Activated CD4-positive, alpha-beta T cell treated with anti-CD3 and anti-CD28 coated beads for 36 hours (primary cell): ENCODE results near the gene TSHZ2. TPM values are rescaled to one million over a fixed set of nuclear protein-coding genes. Genes with fewer than 3 reads are reported as not detected.

Source experiments
- ATAC-seq: fragments of 200-7000 bp; cut with Tn5 transposase; one replicate; pipeline ENCODE4 v1.10.0; 2021; ENCODE audit warnings: mild to moderate bottlenecking, moderate library complexity
- CTCF ChIA-PET: fragments of 350-600 bp; sonication (Branson Sonifier 250); formaldehyde crosslinking; loops from one replicate; lab custom pipeline; 2021; ENCODE audit warnings: antibody characterized with exemption; lab: Charles Lee
- POLR2A ChIA-PET: fragments of 350-600 bp; sonication (Branson Sonifier 250); formaldehyde crosslinking; loops from one replicate; lab custom pipeline; 2021; ENCODE audit warnings: antibody characterized with exemption, inconsistent platforms; lab: Charles Lee
- DNase-seq: peaks from one replicate; pipeline ENCODE4 v3.0.0-alpha.2; 2020
- H3K27ac Mint-ChIP-seq: one replicate; pipeline ENCODE4 v1.8.0; 2021; ENCODE audit warnings: mixed read lengths
- H3K27me3 Mint-ChIP-seq: one replicate; pipeline ENCODE4 v1.8.0; 2021; ENCODE audit warnings: mixed read lengths
- H3K36me3 Mint-ChIP-seq: one replicate; pipeline ENCODE4 v1.8.0; 2021; ENCODE audit warnings: low read depth, mixed read lengths
- H3K4me1 Mint-ChIP-seq: one replicate; pipeline ENCODE4 v1.8.0; 2021; ENCODE audit warnings: mixed read lengths
- H3K4me3 Mint-ChIP-seq: one replicate; pipeline ENCODE4 v1.8.0; 2021; ENCODE audit warnings: mild to moderate bottlenecking, moderate library complexity, mixed read lengths
- H3K9me3 Mint-ChIP-seq: one replicate; pipeline ENCODE4 v1.8.0; 2021; ENCODE audit warnings: low read depth, mixed read lengths
- intact Hi-C, 2 experiments: fragments of 100-400 bp; cut with DNase I in 1 of 2; cut with micrococcal nuclease in 1 of 2; formaldehyde crosslinking; loops; one replicate each; pipeline versions ENCODE4 v1.14.2 to v1.15.1; 2022 to 2024; cut with DNase I, micrococcal nuclease
- total RNA-seq, 2 experiments: library from RNA; stranded (reverse); gene quantifications; one replicate each; pipeline ENCODE4 v1.2.3, GENCODE V29; 2021

The TSHZ2 gene
- total RNA-seq, 2 experiments from 2014 or later: 25.9 to 43.6 TPM

DNA sequence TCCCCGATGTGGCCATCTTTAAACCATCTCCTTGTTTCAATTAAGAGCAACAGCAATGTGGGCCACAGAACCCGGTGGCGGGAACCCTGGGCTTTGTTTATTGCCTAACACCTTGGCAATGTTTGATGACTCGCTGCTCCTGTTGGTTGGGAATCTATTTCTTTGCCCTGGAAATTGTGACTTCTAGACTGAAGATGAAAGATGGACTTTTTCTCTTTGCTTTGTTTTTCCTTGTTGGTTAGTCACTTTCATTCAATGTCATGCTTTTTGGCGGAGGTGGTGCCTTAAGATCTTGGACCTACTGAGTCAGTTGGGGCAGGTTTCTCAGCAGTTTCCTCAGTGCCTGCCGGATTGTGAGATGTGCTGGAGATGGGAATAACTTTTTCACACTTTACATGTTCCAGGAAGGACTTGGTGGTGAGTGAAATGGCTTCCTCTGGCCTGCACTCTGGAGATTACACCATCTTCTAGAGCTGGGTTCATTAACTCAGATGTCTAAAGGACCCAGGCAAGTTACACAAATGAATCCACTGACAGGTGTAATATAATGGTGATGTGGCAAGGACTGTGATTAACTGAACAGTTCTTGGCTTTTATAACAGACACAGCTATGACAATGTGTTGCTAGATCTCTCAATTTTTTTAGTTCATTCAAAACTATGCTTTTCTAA is 56.3 kb downstream of the TSHZ2 start:
- no peaks in the 10 kb centered on the region for H3K9me3 Mint-ChIP-seq
- H3K4me1 Mint-ChIP-seq: peaks cover 63% of the 10 kb centered on the region
- peaks cover 17% of the 10 kb centered on the region for H3K36me3 Mint-ChIP-seq
- H3K27ac Mint-ChIP-seq: peak overlapping the region; percentile 70
- peak; percentile 57 for ATAC-seq
- intact Hi-C loops: loop anchor here in 1 of 2 experiments (1.0 kb wide), 1 partner anchor 118 kb away; no protein-coding TSS in a partner anchor
- ChIA-PET CTCF (interaction anchor here (0.7 kb wide), 1 partner anchor 47 kb away, joined by 4 read pairs; no protein-coding TSS in a partner anchor), POLR2A (interaction anchor here (0.5 to 0.6 kb wide), 3 partner anchors 725 to 1291 kb away, joined by 3 to 4 read pairs (median 4); no protein-coding TSS in a partner anchor)
- H3K27me3 Mint-ChIP-seq: no peaks in the 10 kb centered on the region
- peak; percentile 61 for DNase-seq
- H3K4me3 Mint-ChIP-seq: no peak overlapping the region

DNA sequence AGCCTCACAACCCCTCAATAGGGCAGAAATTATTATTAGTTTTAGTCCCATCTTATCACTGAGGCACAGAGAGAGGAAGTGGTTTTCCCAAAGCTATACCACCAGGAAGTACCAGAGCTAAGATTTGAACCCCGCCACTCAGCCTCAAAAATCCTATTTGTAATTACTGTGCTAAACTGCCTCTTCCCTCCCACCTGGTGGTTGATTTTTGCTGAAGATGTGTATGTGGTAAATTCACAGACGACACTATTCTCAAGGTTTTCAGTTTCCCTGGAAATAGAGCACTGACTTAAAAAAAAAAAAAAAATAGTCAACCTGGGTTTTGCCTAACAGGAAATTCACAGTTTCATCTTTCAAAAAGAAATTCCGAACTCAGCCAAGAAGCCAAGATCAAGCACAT is 57.9 kb downstream of the TSHZ2 start:
- H3K36me3 Mint-ChIP-seq: peaks cover 17% of the 10 kb centered on the region

DNA sequence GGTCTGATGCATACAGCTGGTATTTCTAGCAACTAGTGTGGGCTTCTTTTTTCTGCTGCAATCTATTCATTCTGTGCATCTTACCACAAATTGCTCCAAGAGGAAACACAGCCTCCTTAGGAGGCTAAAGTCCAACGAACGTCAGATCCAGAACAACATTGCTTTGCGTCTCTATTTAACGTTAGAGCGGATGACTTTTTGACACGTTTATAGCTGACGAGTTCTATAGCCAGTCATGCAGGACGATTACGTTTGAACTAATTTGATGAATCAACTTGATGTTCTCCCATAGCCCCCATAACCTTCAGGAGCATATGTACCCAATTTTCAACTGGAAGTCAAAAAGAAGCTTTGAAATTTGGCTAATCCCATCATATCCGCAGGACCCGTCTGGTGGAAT is 59.9 kb downstream of the TSHZ2 start:
- Mint-ChIP-seq H3K27ac (no peak overlapping the region), H3K4me1 (peaks cover 62% of the 10 kb centered on the region), H3K9me3 (no peaks in the 10 kb centered on the region), H3K27me3 (no peaks in the 10 kb centered on the region), H3K4me3 (no peak overlapping the region), H3K36me3 (peaks cover 16% of the 10 kb centered on the region)
- ChIA-PET POLR2A (interaction anchor here (0.6 kb wide), 2 partner anchors 59 to 155 kb away, joined by 3 to 4 read pairs; no protein-coding TSS in a partner anchor), CTCF (interaction anchor here (0.8 to 2.1 kb wide), 3 partner anchors 39 to 819 kb away, joined by 3 to 6 read pairs (median 4); no protein-coding TSS in a partner anchor)
- ATAC-seq (no peak), DNase-seq (no peak)
- intact Hi-C loops: no loop called here

More for the DNA sequence above, 57.9 kb downstream of the TSHZ2 start:
- POLR2A ChIA-PET: interaction anchor here (0.6 kb wide), 1 partner anchor 178 kb away, joined by 7 read pairs; no protein-coding TSS in a partner anchor
- Mint-ChIP-seq H3K4me3 (no peak overlapping the region), H3K4me1 (peaks cover 64% of the 10 kb centered on the region), H3K9me3 (no peaks in the 10 kb centered on the region), H3K27ac (peak overlapping the region; percentile 67), H3K27me3 (no peaks in the 10 kb centered on the region)
- intact Hi-C loops: no loop called here
- no peak for ATAC-seq
- CTCF ChIA-PET: interaction anchor here (0.7 to 1.4 kb wide), 3 partner anchors 8 to 704 kb away, joined by 3 to 6 read pairs (median 3); no protein-coding TSS in a partner anchor
- peak; percentile 18 for DNase-seq

DNA sequence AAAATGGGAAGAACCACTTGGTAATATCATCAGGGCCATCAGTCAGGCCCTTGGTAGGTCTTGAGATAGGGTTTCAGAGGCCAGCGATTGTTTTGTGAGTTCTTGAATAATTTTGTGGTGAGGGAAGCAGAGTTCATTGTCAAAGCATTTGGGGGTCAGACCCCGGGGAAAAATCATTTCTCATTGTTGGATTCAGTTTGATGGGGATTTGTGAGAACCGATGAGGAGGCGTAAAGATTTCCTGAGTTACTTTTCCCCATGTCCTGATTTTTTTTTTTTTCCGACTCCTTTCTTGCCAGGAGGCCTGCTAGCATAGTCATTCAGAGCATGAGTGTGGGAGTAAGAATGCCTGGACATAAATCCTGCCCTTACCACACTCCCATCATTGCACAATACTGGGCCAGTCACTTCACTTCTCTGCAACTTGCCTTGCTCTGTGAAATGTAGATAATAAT is 60.3 kb downstream of the TSHZ2 start:
- Mint-ChIP-seq H3K27ac (no peak overlapping the region), H3K4me1 (peaks cover 59% of the 10 kb centered on the region), H3K9me3 (no peaks in the 10 kb centered on the region), H3K4me3 (no peak overlapping the region), H3K36me3 (peaks cover 15% of the 10 kb centered on the region), H3K27me3 (no peaks in the 10 kb centered on the region)
- intact Hi-C loops: no loop called here
- ChIA-PET CTCF (interaction anchor here (0.9 to 2.1 kb wide), 2 partner anchors 39 to 191 kb away, joined by 4 to 6 read pairs; no protein-coding TSS in a partner anchor), POLR2A (interaction anchor here (0.6 kb wide), 1 partner anchor 59 kb away, joined by 3 read pairs; no protein-coding TSS in a partner anchor)
- no peak for DNase-seq
- ATAC-seq: no peak

DNA sequence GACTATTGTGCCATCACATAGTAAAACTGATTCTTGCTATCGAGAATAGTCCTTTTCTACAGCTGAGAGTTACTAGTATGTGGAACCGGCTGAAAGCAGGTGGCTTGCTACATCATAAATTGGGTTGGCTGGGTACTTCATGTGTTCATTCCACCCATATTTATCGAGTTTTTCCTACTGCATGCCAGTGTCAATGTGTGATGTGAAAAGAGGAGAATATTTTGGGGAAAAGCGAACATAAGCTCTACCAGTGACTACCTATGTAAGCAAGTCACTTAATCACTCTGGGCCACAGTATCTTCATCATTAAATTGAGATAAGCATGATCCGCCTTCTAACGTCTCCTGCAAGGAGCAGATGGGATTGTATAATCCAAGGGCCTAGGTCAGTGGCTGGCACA is 61.0 kb downstream of the TSHZ2 start:
- intact Hi-C loops: no loop called here
- Mint-ChIP-seq H3K27me3 (no peaks in the 10 kb centered on the region), H3K27ac (no peak overlapping the region), H3K4me1 (peaks cover 53% of the 10 kb centered on the region), H3K36me3 (peaks cover 12% of the 10 kb centered on the region), H3K9me3 (no peaks in the 10 kb centered on the region), H3K4me3 (no peak overlapping the region)
- ATAC-seq (no peak), DNase-seq (no peak)
- POLR2A ChIA-PET: no interaction called here
- CTCF ChIA-PET: no interaction called here

DNA sequence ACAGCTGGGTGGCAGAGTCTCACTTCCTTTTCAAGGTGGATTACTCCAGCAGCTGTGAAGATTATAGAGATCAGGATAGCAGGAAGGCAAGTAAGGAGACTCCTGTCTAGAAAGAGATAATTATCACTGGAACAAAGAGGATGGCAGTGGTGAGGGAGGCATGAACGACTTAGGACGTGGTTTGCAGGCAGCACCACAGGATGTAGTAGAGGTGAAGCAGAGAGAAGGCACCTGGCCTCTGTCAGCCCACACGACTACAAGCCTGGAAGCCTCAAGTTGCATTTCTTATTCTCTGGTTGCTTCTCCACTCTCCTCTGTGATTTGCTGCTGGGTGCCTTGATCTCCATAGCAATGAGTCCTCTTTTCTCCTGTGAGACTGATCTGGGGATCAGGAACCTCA is 62.7 kb downstream of the TSHZ2 start:
- peak; percentile 51 for DNase-seq
- Mint-ChIP-seq H3K9me3 (peaks cover 2% of the 10 kb centered on the region), H3K4me1 (peaks cover 47% of the 10 kb centered on the region), H3K27ac (peak overlapping the region; percentile 76), H3K36me3 (peaks cover 13% of the 10 kb centered on the region), H3K27me3 (no peaks in the 10 kb centered on the region), H3K4me3 (no peak overlapping the region)
- ChIA-PET CTCF (no interaction called here), POLR2A (no interaction called here)
- ATAC-seq: peak; percentile 79
- intact Hi-C loops: no loop called here

DNA sequence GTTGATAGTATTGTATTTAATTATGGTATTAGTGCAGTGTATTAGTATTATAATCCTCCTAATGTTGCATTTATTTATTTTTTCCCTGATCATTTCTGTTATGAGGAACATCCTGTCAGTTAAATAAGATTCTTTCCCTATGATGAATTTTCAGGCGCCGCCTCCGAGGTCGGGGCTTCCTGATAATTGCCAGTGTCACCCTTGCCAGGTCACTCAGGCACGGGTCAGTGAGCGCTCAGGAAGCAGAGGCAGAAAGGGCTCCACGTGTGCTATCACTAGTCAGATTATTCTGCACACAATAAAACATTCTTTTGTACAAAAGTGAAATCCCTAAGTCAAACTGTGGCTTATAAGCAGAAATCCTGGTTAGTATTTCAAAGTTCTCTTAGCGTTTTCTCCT is 64.8 kb downstream of the TSHZ2 start:
- ChIA-PET CTCF (interaction anchor here (0.8 kb wide), 1 partner anchor 179 kb away, joined by 3 read pairs; no protein-coding TSS in a partner anchor), POLR2A (no interaction called here)
- DNase-seq (no peak), ATAC-seq (no peak)
- H3K4me1 Mint-ChIP-seq: peaks cover 40% of the 10 kb centered on the region
- H3K36me3 Mint-ChIP-seq: peaks cover 13% of the 10 kb centered on the region
- H3K9me3 Mint-ChIP-seq: peaks cover 2% of the 10 kb centered on the region
- H3K27me3 Mint-ChIP-seq: no peaks in the 10 kb centered on the region
- intact Hi-C loops: no loop called here
- H3K4me3 Mint-ChIP-seq: no peak overlapping the region
- no peak overlapping the region for H3K27ac Mint-ChIP-seq

DNA sequence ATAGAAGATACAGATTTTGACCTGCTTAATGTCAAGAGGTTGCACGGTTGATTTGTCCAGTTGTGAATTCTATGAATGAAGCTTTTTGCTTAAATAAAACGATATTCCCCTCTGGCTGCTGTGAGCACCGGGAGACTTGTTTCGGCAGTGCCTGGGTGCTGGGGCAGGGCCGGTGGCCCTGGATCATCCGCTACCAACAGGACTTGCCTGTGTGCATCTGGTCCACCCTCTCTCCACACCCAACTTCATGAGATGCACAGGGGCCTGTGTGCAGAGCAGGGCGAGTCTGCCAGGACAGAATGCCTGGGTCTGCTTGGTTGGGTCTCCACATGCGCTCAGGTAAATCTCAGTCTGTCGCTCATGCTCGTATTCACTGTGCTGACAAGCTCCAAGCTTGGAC is 65.5 kb downstream of the TSHZ2 start:
- ATAC-seq (no peak), DNase-seq (no peak)
- ChIA-PET CTCF (interaction anchor here (0.8 to 1.6 kb wide), 2 partner anchors 8 to 178 kb away, joined by 3 read pairs; no protein-coding TSS in a partner anchor), POLR2A (no interaction called here)
- intact Hi-C loops: no loop called here
- no peak overlapping the region for H3K27ac Mint-ChIP-seq
- H3K9me3 Mint-ChIP-seq: peaks cover 2% of the 10 kb centered on the region
- peaks cover 36% of the 10 kb centered on the region for H3K4me1 Mint-ChIP-seq
- H3K27me3 Mint-ChIP-seq: no peaks in the 10 kb centered on the region
- H3K4me3 Mint-ChIP-seq: no peak overlapping the region
- H3K36me3 Mint-ChIP-seq: peaks cover 9% of the 10 kb centered on the region

DNA sequence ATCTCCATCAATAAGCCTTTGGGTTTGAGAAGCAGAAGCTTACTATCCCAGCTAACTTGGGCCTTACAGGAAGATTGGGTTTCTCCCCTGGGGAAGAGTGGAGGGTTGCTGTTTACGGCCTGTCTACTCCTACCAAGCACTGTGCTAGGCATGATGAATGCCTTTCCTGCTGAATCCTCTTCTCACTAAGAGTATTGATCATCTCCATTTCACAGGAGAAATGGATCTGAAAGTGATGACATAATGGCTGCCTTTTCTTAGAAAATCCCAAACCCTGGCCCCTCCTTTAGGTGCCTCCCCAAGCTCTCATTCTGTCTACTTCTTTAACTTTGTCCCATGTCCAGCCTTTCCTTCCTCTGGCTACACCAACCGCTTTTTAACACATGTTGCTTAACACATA is 66.1 kb downstream of the TSHZ2 start:
- Mint-ChIP-seq H3K27ac (no peak overlapping the region), H3K9me3 (peaks cover 2% of the 10 kb centered on the region), H3K4me3 (no peak overlapping the region), H3K36me3 (peaks cover 7% of the 10 kb centered on the region), H3K27me3 (no peaks in the 10 kb centered on the region), H3K4me1 (peaks cover 32% of the 10 kb centered on the region)
- ATAC-seq: no peak
- ChIA-PET CTCF (interaction anchor here (1.6 kb wide), 1 partner anchor 9 kb away, joined by 3 read pairs; no protein-coding TSS in a partner anchor), POLR2A (no interaction called here)
- intact Hi-C loops: no loop called here
- no peak for DNase-seq

DNA sequence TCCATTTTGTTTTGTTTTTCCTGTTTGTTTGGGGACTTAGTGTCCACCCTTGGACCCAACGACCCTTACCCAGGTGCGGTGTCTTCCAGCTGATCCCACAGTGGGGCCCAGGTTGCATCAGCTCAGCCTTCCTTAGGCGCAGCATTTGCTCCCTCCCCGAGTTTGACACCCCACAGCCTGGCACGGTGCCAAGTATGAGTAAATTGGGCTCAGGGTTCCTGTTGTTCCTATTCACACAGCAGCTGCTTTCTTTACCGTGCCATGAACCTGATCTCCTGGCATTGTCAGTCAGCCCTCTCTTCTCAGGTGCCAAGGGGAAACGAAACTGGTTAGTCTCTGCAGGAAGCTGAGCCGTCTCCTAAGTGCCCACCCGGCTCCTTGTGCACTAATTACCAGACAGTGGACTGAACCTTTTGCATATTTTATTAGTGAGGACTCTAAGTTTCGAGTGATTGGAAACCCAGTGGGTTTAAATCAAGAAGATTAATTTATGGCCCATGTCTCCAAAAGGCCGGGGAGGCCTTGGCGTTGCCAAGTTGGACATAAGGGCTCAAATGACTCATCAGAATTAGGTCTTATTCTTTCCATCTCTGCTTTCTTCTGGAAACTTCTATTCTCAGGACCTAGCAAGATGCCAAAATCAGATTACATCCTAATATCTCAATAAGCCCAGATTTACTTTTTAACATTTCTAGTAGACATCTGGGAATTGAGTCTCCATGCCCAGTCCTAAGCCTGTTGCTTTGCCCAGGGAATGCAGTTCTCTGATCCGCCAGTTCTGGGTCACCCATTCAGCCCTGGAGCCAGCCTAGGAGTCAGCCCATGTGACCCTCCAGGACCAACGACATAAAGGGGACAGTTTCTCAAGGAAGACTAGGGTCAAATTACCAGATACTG is 68.8 kb downstream of the TSHZ2 start:
- H3K9me3 Mint-ChIP-seq: peaks cover 2% of the 10 kb centered on the region
- ChIA-PET CTCF (no interaction called here), POLR2A (interaction anchor here (0.7 kb wide), 1 partner anchor 1344 kb away, joined by 3 read pairs; no protein-coding TSS in a partner anchor)
- intact Hi-C loops: no loop called here
- peaks cover 14% of the 10 kb centered on the region for H3K36me3 Mint-ChIP-seq
- H3K27me3 Mint-ChIP-seq: no peaks in the 10 kb centered on the region
- H3K4me3 Mint-ChIP-seq: no peak overlapping the region
- no peak for ATAC-seq
- H3K4me1 Mint-ChIP-seq: peaks cover 16% of the 10 kb centered on the region
- no peak overlapping the region for H3K27ac Mint-ChIP-seq
- no peak for DNase-seq

DNA sequence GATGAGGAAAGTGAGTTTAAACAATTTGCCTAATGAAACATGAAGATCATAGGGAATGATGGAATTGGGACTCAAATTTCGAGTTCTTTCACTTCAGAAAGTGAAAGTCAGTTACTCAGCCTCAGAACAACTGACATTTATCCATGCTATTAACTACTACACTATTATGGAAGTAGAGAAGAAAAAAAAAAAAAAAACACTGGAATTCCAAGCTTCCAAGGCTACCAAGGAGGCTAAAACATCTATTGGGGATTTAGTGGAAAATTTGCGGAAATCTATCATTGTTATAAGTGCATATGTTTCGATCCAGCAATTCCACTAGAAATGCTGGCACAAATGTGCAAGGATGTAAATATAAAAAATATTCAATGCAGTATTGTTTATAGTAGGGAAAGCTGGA is 70.4 kb downstream of the TSHZ2 start:
- DNase-seq (no peak), ATAC-seq (no peak)
- Mint-ChIP-seq H3K9me3 (peaks cover 7% of the 10 kb centered on the region), H3K4me1 (peaks cover 15% of the 10 kb centered on the region), H3K27ac (no peak overlapping the region), H3K4me3 (no peak overlapping the region), H3K27me3 (no peaks in the 10 kb centered on the region), H3K36me3 (peaks cover 22% of the 10 kb centered on the region)
- intact Hi-C loops: no loop called here
- ChIA-PET CTCF (no interaction called here), POLR2A (no interaction called here)
